ENCODE results near the gene AK1. TPM values are rescaled to one million over a fixed set of nuclear protein-coding genes. Genes with fewer than 3 reads are reported as not detected.

The AK1 gene
- total and polyA plus RNA-seq, 2 of the 13 experiments (the other 11 are each of a cell fraction or from before 2014, with no cell fraction given), result 19.1 to 32.8 TPM

DNA sequence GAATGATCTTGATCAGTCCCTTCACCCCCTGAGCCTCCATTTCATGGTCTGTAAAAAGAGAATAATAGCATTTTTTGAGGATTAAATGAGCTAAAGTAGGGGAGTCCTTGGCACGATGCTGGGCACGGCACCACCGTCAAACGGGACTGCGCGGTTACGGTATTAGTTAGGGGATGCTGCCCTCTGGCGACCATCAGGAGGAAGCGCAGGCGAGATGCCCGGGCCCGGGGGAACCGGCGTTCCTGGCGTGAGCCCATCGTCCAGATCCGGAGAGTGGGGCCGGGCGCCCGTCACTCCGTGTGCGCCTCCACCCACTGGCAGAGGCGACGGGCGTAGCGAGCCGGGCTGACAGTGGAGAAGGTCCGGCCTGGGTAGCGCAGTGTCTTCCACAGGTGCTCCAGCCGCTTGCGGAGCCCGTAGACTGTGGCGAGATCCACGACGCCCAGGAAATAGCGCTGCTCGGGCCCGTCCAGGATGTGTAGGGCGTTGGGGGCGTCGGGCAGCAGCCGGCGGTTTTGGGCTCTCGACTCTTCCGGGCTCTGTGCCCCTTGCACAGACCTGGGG is 44.2 kb upstream of the AK1 start:
- Histone ChIP-seq H3K79me2 (ENCODE audit: insufficient read depth, low read length) (no peaks in the 10 kb centered on the region), H2AFZ (ENCODE audit: low read length) (no peak overlapping the region), H4K20me1 (ENCODE audit: insufficient read depth, low read length) (no peaks in the 10 kb centered on the region), H3K4me1 (ENCODE audit: insufficient read depth, low read length) (peaks cover 41% of the 10 kb centered on the region), H3K36me3 (replicated peaks in 1 of 2; ENCODE audit: control insufficient read depth in 1 of 2, insufficient read depth in 2 of 2, low read length in 2 of 2) (no peaks in the 10 kb centered on the region), H3K9ac (ENCODE audit: insufficient read depth, low read depth, low read length) (no peak overlapping the region), H3K4me2 (ENCODE audit: low read depth, low read length) (peak overlapping the region; percentile 45), H3K9me3 (ENCODE audit: low read length) (no peaks in the 10 kb centered on the region), H3K27ac (ENCODE audit: extremely low read length, insufficient read depth, low read length) (no peak overlapping the region), H3K27me3 (ENCODE audit: control insufficient read depth in 1 of 2, insufficient read depth in 2 of 2, low read length in 2 of 2) (peaks cover 0 to 13% of the 10 kb centered on the region in 2 experiments; a peak in 2 of 5 replicates), H3K4me3 (replicated peaks in 1 of 3; ENCODE audit: insufficient read depth in 1 of 3, low read depth in 2 of 3, low read length in 3 of 3) (peak overlapping the region in 1 of 3 experiments; percentile 41; a peak in 1 of 6 replicates)
- ATAC-seq (peak; percentile 18), DNase-seq (ENCODE audit: low spot score) (no peak), FAIRE-seq (peak; percentile 79)
- intact Hi-C loops (cut with micrococcal nuclease; ENCODE audit: unreplicated experiment) (loop anchor here (1.0 kb wide), 2 partner anchors 51 to 331 kb away; no protein-coding TSS in a partner anchor), in situ Hi-C loops (cut with HindIII; ENCODE audit: extremely low pct_ligation_motif_present, low pct_unique_long_range_greater_than_20kb) (loop anchor here (10.0 kb wide), 1 partner anchor 417 kb away; no protein-coding TSS in a partner anchor)
- ChIA-PET CTCF (ENCODE audit: low intra/inter-chr PET ratio, low total read pairs) (interaction anchor here (0.7 to 1.9 kb wide), 5 partner anchors 52 to 332 kb away, joined by 3 to 10 read pairs (median 4); partner anchors contain the start of gene TOR2A), POLR2A (interaction anchor here (1.0 to 1.2 kb wide), 2 partner anchors 25 to 118 kb away, joined by 3 to 4 read pairs; no protein-coding TSS in a partner anchor)
- 2% methylated on average over 11 of the region's 45 CpGs for WGBS (ENCODE audit: low lambda C conversion rate)
- BruUV-seq (replicated peaks), result no TSS peak
- TF ChIP-seq RAD21 (CRISPR knock-in tag; IDR thresholded peaks at IDR 0.05), result peak; percentile 96
- no peak for TF ChIP-seq ZNF24 (IDR thresholded peaks at IDR 0.05)
- 0 out of 2 replicates have a peak, but pooled peaks have one; percentile 33 for TF ChIP-seq SPEN (CRISPR knock-in tag; IDR thresholded peaks at IDR 0.05; ENCODE audit: low read depth)
- no peak for TF ChIP-seq ZNF382 (CRISPR knock-in tag; IDR thresholded peaks at IDR 0.05; ENCODE audit: borderline replicate concordance)
- TF ChIP-seq, protein P1, sequence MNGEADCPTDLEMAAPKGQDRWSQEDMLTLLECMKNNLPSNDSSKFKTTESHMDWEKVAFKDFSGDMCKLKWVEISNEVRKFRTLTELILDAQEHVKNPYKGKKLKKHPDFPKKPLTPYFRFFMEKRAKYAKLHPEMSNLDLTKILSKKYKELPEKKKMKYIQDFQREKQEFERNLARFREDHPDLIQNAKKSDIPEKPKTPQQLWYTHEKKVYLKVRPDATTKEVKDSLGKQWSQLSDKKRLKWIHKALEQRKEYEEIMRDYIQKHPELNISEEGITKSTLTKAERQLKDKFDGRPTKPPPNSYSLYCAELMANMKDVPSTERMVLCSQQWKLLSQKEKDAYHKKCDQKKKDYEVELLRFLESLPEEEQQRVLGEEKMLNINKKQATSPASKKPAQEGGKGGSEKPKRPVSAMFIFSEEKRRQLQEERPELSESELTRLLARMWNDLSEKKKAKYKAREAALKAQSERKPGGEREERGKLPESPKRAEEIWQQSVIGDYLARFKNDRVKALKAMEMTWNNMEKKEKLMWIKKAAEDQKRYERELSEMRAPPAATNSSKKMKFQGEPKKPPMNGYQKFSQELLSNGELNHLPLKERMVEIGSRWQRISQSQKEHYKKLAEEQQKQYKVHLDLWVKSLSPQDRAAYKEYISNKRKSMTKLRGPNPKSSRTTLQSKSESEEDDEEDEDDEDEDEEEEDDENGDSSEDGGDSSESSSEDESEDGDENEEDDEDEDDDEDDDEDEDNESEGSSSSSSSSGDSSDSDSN (CRISPR knock-in tag; IDR thresholded peaks at IDR 0.05), result peak; percentile 42; the same call in 1 of the 2 replicates
- TF ChIP-seq, protein P2, sequence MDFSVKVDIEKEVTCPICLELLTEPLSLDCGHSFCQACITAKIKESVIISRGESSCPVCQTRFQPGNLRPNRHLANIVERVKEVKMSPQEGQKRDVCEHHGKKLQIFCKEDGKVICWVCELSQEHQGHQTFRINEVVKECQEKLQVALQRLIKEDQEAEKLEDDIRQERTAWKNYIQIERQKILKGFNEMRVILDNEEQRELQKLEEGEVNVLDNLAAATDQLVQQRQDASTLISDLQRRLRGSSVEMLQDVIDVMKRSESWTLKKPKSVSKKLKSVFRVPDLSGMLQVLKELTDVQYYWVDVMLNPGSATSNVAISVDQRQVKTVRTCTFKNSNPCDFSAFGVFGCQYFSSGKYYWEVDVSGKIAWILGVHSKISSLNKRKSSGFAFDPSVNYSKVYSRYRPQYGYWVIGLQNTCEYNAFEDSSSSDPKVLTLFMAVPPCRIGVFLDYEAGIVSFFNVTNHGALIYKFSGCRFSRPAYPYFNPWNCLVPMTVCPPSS (IDR thresholded peaks at IDR 0.05), result no peak
- TF ChIP-seq, protein P3, sequence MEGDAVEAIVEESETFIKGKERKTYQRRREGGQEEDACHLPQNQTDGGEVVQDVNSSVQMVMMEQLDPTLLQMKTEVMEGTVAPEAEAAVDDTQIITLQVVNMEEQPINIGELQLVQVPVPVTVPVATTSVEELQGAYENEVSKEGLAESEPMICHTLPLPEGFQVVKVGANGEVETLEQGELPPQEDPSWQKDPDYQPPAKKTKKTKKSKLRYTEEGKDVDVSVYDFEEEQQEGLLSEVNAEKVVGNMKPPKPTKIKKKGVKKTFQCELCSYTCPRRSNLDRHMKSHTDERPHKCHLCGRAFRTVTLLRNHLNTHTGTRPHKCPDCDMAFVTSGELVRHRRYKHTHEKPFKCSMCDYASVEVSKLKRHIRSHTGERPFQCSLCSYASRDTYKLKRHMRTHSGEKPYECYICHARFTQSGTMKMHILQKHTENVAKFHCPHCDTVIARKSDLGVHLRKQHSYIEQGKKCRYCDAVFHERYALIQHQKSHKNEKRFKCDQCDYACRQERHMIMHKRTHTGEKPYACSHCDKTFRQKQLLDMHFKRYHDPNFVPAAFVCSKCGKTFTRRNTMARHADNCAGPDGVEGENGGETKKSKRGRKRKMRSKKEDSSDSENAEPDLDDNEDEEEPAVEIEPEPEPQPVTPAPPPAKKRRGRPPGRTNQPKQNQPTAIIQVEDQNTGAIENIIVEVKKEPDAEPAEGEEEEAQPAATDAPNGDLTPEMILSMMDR (CRISPR knock-in tag; IDR thresholded peaks at IDR 0.05), result peak; percentile 96
- TF ChIP-seq ZNF891 (CRISPR knock-in tag; IDR thresholded peaks at IDR 0.05), result 0 out of 2 replicates have a peak, but pooled peaks have one; percentile 24
- 0 out of 2 replicates have a peak, but pooled peaks have one; percentile 14 for TF ChIP-seq NFYC (CRISPR knock-in tag; IDR thresholded peaks at IDR 0.05)
- TF ChIP-seq, protein P4, sequence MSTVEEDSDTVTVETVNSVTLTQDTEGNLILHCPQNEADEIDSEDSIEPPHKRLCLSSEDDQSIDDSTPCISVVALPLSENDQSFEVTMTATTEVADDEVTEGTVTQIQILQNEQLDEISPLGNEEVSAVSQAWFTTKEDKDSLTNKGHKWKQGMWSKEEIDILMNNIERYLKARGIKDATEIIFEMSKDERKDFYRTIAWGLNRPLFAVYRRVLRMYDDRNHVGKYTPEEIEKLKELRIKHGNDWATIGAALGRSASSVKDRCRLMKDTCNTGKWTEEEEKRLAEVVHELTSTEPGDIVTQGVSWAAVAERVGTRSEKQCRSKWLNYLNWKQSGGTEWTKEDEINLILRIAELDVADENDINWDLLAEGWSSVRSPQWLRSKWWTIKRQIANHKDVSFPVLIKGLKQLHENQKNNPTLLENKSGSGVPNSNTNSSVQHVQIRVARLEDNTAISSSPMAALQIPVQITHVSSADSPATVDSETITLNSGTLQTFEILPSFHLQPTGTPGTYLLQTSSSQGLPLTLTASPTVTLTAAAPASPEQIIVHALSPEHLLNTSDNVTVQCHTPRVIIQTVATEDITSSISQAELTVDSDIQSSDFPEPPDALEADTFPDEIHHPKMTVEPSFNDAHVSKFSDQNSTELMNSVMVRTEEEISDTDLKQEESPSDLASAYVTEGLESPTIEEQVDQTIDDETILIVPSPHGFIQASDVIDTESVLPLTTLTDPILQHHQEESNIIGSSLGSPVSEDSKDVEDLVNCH (CRISPR knock-in tag; IDR thresholded peaks at IDR 0.05), result no peak
- TF ChIP-seq, protein P5, sequence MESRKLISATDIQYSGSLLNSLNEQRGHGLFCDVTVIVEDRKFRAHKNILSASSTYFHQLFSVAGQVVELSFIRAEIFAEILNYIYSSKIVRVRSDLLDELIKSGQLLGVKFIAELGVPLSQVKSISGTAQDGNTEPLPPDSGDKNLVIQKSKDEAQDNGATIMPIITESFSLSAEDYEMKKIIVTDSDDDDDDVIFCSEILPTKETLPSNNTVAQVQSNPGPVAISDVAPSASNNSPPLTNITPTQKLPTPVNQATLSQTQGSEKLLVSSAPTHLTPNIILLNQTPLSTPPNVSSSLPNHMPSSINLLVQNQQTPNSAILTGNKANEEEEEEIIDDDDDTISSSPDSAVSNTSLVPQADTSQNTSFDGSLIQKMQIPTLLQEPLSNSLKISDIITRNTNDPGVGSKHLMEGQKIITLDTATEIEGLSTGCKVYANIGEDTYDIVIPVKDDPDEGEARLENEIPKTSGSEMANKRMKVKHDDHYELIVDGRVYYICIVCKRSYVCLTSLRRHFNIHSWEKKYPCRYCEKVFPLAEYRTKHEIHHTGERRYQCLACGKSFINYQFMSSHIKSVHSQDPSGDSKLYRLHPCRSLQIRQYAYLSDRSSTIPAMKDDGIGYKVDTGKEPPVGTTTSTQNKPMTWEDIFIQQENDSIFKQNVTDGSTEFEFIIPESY (CRISPR knock-in tag; IDR thresholded peaks at IDR 0.05), result peak; percentile 24; the same call in 1 of the 2 replicates
- no peak for TF ChIP-seq KLF12 (CRISPR knock-in tag; IDR thresholded peaks at IDR 0.05; ENCODE audit: borderline replicate concordance)

All from HepG2 (cell line).